ENCODE data around the gene PSMA7. TPM values are rescaled to one million over a fixed set of nuclear protein-coding genes. Genes with fewer than 3 reads are reported as not detected.
A peak's percentile ranks its signal among the peaks of the same experiment; 100 is the strongest.

PSMA7 gene
- total RNA-seq, 1 experiment from 2014 or later: 362 TPM

DNA sequence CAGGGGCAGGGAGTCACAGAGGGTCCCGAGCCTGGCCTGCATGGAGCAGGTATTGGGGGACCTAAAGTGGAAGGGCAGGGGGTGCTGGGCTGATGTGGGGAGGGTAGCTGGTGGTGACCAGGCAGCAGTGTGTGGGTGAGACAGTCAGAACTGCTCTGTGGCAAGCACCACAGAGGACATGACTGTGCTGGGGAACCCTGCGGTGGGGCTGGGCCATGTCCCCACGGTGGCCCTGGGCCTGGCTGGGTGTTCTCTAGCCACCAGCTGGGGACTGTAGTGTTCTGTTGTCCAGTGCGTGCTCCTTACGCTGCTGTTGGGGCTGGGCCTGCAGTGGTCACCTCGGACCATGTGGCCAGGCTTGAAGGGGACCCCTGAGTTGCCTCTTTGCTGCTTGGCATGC lies 3.9 kb upstream of the PSMA7 start:
- ChIA-PET CTCF (interaction anchor here (0.6 kb wide), 1 partner anchor 155 kb away, joined by 3 read pairs; the partner anchor contains the start of gene ADRM1), POLR2A (no interaction called here)
- intact Hi-C loops (cut with micrococcal nuclease): no loop called here

GRCh38 chr20:62146019-62146755 lies 3.0 kb upstream of the PSMA7 start:
- Mint-ChIP-seq H3K4me1 (ENCODE audit: insufficient read depth, unreplicated experiment) (peaks cover 38% of the 10 kb centered on the region), H3K9me3 (ENCODE audit: unreplicated experiment) (no peaks in the 10 kb centered on the region), H3K36me3 (ENCODE audit: insufficient read depth, unreplicated experiment) (peaks cover 26% of the 10 kb centered on the region), H3K27me3 (ENCODE audit: insufficient read depth, unreplicated experiment) (no peaks in the 10 kb centered on the region), H3K27ac (ENCODE audit: low read depth, unreplicated experiment) (peak overlapping the region; percentile 57), H3K4me3 (ENCODE audit: unreplicated experiment) (no peak overlapping the region)
- intact Hi-C loops (cut with micrococcal nuclease): no loop called here
- no peak for DNase-seq (ENCODE audit: unreplicated experiment)
- no TSS peak for BruUV-seq (replicated peaks)
- CTCF ChIA-PET: interaction anchor here (1.4 to 1.7 kb wide), 2 partner anchors 10 to 135 kb away, joined by 6 to 9 read pairs; no protein-coding TSS in a partner anchor
- POLR2A ChIA-PET: interaction anchor here (0.8 to 6.0 kb wide), 3 partner anchors 24 to 41 kb away, joined by 3 to 124 read pairs (median 5); partner anchors contain the start of genes LSM14B and MTG2
- TF ChIP-seq, protein P1, sequence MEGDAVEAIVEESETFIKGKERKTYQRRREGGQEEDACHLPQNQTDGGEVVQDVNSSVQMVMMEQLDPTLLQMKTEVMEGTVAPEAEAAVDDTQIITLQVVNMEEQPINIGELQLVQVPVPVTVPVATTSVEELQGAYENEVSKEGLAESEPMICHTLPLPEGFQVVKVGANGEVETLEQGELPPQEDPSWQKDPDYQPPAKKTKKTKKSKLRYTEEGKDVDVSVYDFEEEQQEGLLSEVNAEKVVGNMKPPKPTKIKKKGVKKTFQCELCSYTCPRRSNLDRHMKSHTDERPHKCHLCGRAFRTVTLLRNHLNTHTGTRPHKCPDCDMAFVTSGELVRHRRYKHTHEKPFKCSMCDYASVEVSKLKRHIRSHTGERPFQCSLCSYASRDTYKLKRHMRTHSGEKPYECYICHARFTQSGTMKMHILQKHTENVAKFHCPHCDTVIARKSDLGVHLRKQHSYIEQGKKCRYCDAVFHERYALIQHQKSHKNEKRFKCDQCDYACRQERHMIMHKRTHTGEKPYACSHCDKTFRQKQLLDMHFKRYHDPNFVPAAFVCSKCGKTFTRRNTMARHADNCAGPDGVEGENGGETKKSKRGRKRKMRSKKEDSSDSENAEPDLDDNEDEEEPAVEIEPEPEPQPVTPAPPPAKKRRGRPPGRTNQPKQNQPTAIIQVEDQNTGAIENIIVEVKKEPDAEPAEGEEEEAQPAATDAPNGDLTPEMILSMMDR (IDR thresholded peaks at IDR 0.05; ENCODE audit: unreplicated experiment): no peak

More for the DNA sequence above, 3.9 kb upstream of the PSMA7 start:
- BruUV-seq (replicated peaks): no TSS peak
- Mint-ChIP-seq H3K4me1 (ENCODE audit: insufficient read depth, unreplicated experiment) (peaks cover 29% of the 10 kb centered on the region), H3K9me3 (ENCODE audit: unreplicated experiment) (no peaks in the 10 kb centered on the region), H3K27me3 (ENCODE audit: insufficient read depth, unreplicated experiment) (no peaks in the 10 kb centered on the region), H3K36me3 (ENCODE audit: insufficient read depth, unreplicated experiment) (peaks cover 17% of the 10 kb centered on the region), H3K27ac (ENCODE audit: low read depth, unreplicated experiment) (no peak overlapping the region), H3K4me3 (ENCODE audit: unreplicated experiment) (no peak overlapping the region)
- TF ChIP-seq, protein P1 (IDR thresholded peaks at IDR 0.05; ENCODE audit: unreplicated experiment): no peak
- DNase-seq (ENCODE audit: unreplicated experiment): no peak

- CTCF ChIA-PET: interaction anchor here (1.4 to 1.7 kb wide), 2 partner anchors 10 to 135 kb away, joined by 6 to 9 read pairs; no protein-coding TSS in a partner anchor
- H3K4me3 Mint-ChIP-seq (ENCODE audit: unreplicated experiment): peak overlapping the region; percentile 84
- BruUV-seq (replicated peaks): no TSS peak
- H3K27ac Mint-ChIP-seq (ENCODE audit: low read depth, unreplicated experiment): peak overlapping the region; percentile 57
- peaks cover 32% of the 10 kb centered on the region for H3K36me3 Mint-ChIP-seq (ENCODE audit: insufficient read depth, unreplicated experiment)
- H3K4me1 Mint-ChIP-seq (ENCODE audit: insufficient read depth, unreplicated experiment): peaks cover 41% of the 10 kb centered on the region
- no peak for DNase-seq (ENCODE audit: unreplicated experiment)
- H3K9me3 Mint-ChIP-seq (ENCODE audit: unreplicated experiment): no peaks in the 10 kb centered on the region
- POLR2A ChIA-PET: interaction anchor here (0.8 to 6.0 kb wide), 6 partner anchors 20 to 79 kb away, joined by 3 to 124 read pairs (median 4); partner anchors contain the start of genes LSM14B and MTG2
- intact Hi-C loops (cut with micrococcal nuclease): no loop called here
- TF ChIP-seq, protein P1 (IDR thresholded peaks at IDR 0.05; ENCODE audit: unreplicated experiment): no peak
- H3K27me3 Mint-ChIP-seq (ENCODE audit: insufficient read depth, unreplicated experiment): no peaks in the 10 kb centered on the region
Observed at GRCh38 chr20:62145688-62146018, 2.5 kb upstream of the PSMA7 start.

GRCh38 chr20:62143957-62144825 lies 997 bp upstream of the PSMA7 start:
- CTCF ChIA-PET: interaction anchor here (0.7 to 1.7 kb wide), 3 partner anchors 8 to 1352 kb away, joined by 3 to 9 read pairs (median 6); no protein-coding TSS in a partner anchor
- intact Hi-C loops (cut with micrococcal nuclease): no loop called here
- H3K27ac Mint-ChIP-seq (ENCODE audit: low read depth, unreplicated experiment): peak overlapping the region; percentile 57
- TF ChIP-seq, protein P1 (IDR thresholded peaks at IDR 0.05; ENCODE audit: unreplicated experiment): no peak
- no TSS peak for BruUV-seq (replicated peaks)
- POLR2A ChIA-PET: interaction anchor here (0.6 to 6.0 kb wide), 22 partner anchors 8 to 242 kb away, joined by 3 to 124 read pairs (median 4); partner anchors contain the start of genes LSM14B, RPS21 and TAF4
- H3K4me3 Mint-ChIP-seq (ENCODE audit: unreplicated experiment): peak overlapping the region; percentile 84
- H3K4me1 Mint-ChIP-seq (ENCODE audit: insufficient read depth, unreplicated experiment): peaks cover 32% of the 10 kb centered on the region
- DNase-seq (ENCODE audit: unreplicated experiment): peak; percentile 65
- no peaks in the 10 kb centered on the region for H3K9me3 Mint-ChIP-seq (ENCODE audit: unreplicated experiment)
- H3K27me3 Mint-ChIP-seq (ENCODE audit: insufficient read depth, unreplicated experiment): no peaks in the 10 kb centered on the region
- H3K36me3 Mint-ChIP-seq (ENCODE audit: insufficient read depth, unreplicated experiment): peaks cover 46% of the 10 kb centered on the region
